ENCODE results near the gene CORIN. TPM values are rescaled to one million over a fixed set of nuclear protein-coding genes. Genes with fewer than 3 reads are reported as not detected.

Gene CORIN
- polyA plus RNA-seq, 3 donors: 0.01 TPM; not detected in 2

GRCh38 chr4:47824840-47825239 lies 13.0 kb downstream of the CORIN start:
- Histone ChIP-seq H3K9me3 (replicated peaks in 1 of 2; ENCODE audit: control insufficient read depth in 1 of 2, insufficient read depth in 1 of 2, low read length in 2 of 2) (no peaks in the 10 kb centered on the region), H3K9ac (ENCODE audit: insufficient read depth, low read length, poor library complexity, severe bottlenecking) (no peak overlapping the region), H3K4me1 (ENCODE audit: control insufficient read depth in 1 of 2, insufficient read depth in 2 of 2, low read length in 2 of 2) (peaks cover 3% of the 10 kb centered on the region in 2 donors), H3K79me2 (ENCODE audit: insufficient read depth, low read length) (no peaks in the 10 kb centered on the region), H3K36me3 (replicated peaks in 1 of 2; ENCODE audit: control insufficient read depth in 1 of 2, insufficient read depth in 2 of 2, low read length in 2 of 2) (no peaks in the 10 kb centered on the region), H4K20me1 (ENCODE audit: insufficient read depth, low read length) (no peaks in the 10 kb centered on the region), H3K27ac (ENCODE audit: low read depth in 1 of 2, low read length in 2 of 2) (no peak overlapping the region), H2AFZ (ENCODE audit: insufficient read depth, low read depth, low read length, poor library complexity, severe bottlenecking) (no peak overlapping the region), H3K27me3 (ENCODE audit: control insufficient read depth in 2 of 2, insufficient read depth in 2 of 2, low read length in 2 of 2) (no peaks in the 10 kb centered on the region), H3K4me2 (replicated peaks; ENCODE audit: extremely low read depth, low read length, poor library complexity, severe bottlenecking) (no peak overlapping the region), H3K4me3 (replicated peaks in 1 of 3; ENCODE audit: low read depth in 2 of 3, low read length in 3 of 3) (no peak overlapping the region)
- Mint-ChIP-seq H3K4me1 (peaks cover 9% of the 10 kb centered on the region), H3K27me3 (ENCODE audit: low read depth in 3 of 3) (peaks cover 0 to 2% (median 2%) of the 10 kb centered on the region in 3 donors), H3K9me3 (peaks cover 0 to 2% (median 0%) of the 10 kb centered on the region in 7 donors), H3K4me3 (no peak overlapping the region), H3K36me3 (no peaks in the 10 kb centered on the region), H3K27ac (no peak overlapping the region)
- WGBS (ENCODE audit: insufficient coverage): 91% methylated on average over 4 of the region's 7 CpGs
- intact Hi-C loops (cut with micrococcal nuclease): no loop called here
- no peak for DNase-seq
- TF ChIP-seq CTCF (IDR thresholded peaks at IDR 0.05): no peak

- peaks cover 21% of the 10 kb centered on the region for H3K4me1 Mint-ChIP-seq
- Histone ChIP-seq H3K9me3 (replicated peaks in 1 of 2; ENCODE audit: control insufficient read depth in 1 of 2, insufficient read depth in 1 of 2, low read length in 2 of 2) (no peaks in the 10 kb centered on the region), H2AFZ (ENCODE audit: insufficient read depth, low read depth, low read length, poor library complexity, severe bottlenecking) (peak overlapping the region; percentile 22), H3K4me1 (ENCODE audit: control insufficient read depth in 1 of 2, insufficient read depth in 2 of 2, low read length in 2 of 2) (peaks cover 8 to 14% of the 10 kb centered on the region in 2 donors), H3K4me2 (replicated peaks; ENCODE audit: extremely low read depth, low read length, poor library complexity, severe bottlenecking) (peak overlapping the region; percentile 54), H3K36me3 (replicated peaks in 1 of 2; ENCODE audit: control insufficient read depth in 1 of 2, insufficient read depth in 2 of 2, low read length in 2 of 2) (no peaks in the 10 kb centered on the region), H4K20me1 (ENCODE audit: insufficient read depth, low read length) (no peaks in the 10 kb centered on the region), H3K9ac (ENCODE audit: insufficient read depth, low read length, poor library complexity, severe bottlenecking) (no peak overlapping the region), H3K79me2 (ENCODE audit: insufficient read depth, low read length) (no peaks in the 10 kb centered on the region), H3K27ac (ENCODE audit: low read depth in 1 of 2, low read length in 2 of 2) (peak overlapping the region in 1 of 2 donors; percentile 61), H3K27me3 (ENCODE audit: control insufficient read depth in 2 of 2, insufficient read depth in 2 of 2, low read length in 2 of 2) (no peaks in the 10 kb centered on the region), H3K4me3 (replicated peaks in 1 of 3; ENCODE audit: low read depth in 2 of 3, low read length in 3 of 3) (peak overlapping the region in 2 of 3 experiments; percentile 7 to 38)
- intact Hi-C loops (cut with micrococcal nuclease): no loop called here
- H3K27me3 Mint-ChIP-seq (ENCODE audit: low read depth in 3 of 3): peaks cover 0 to 2% (median 2%) of the 10 kb centered on the region in 3 donors
- peak overlapping the region in 1 of 2 donors; percentile 32 for H3K4me3 Mint-ChIP-seq
- H3K27ac Mint-ChIP-seq: peak overlapping the region in 4 of 7 donors; percentile 8 to 72 (median 32)
- TF ChIP-seq CTCF (IDR thresholded peaks at IDR 0.05): no peak
- no peaks in the 10 kb centered on the region for H3K36me3 Mint-ChIP-seq
- peaks cover 0 to 3% (median 0%) of the 10 kb centered on the region in 7 donors for H3K9me3 Mint-ChIP-seq
- DNase-seq: no peak
- 0% methylated on average over 1 of the region's 1 CpG for WGBS (ENCODE audit: insufficient coverage)
Measured at GRCh38 chr4:47819178-47819577, 18.7 kb downstream of the CORIN start.
